Esophagus muscularis mucosa (tissue), 4 donors: ENCODE results near the gene HPS1. TPM values are rescaled to one million over a fixed set of nuclear protein-coding genes. Genes with fewer than 3 reads are reported as not detected.

Experiments used
- DNase-seq: peaks from one replicate; pipeline ENCODE4 v3.0.0-alpha.2; 2017; ENCODE audit errors: extremely low spot score
- H3K27ac ChIP-seq, 4 donors: fragments of 200-600 bp; sonication (generic); replicated peaks in 1 of 4; 1 replicate in 3 of 4; 2 replicates in 1 of 4; pipeline ENCODE4 v1.5.1; 2016 to 2019; ENCODE audit warnings: mild to moderate bottlenecking in 1 of 4
- H3K27me3 ChIP-seq, 4 donors: fragments of 200-600 bp; sonication (generic); one replicate each; pipeline versions ENCODE4 v1.5.1 to v1.6.0; 2016 to 2019
- H3K36me3 ChIP-seq, 4 donors: fragments of 200-600 bp; sonication (generic); one replicate each; pipeline ENCODE4 v1.5.1; 2016 to 2019
- H3K4me1 ChIP-seq, 4 donors: fragments of 200-600 bp; sonication (generic); one replicate each; pipeline ENCODE4 v1.5.1; 2016 to 2019
- H3K4me3 ChIP-seq, 4 donors: fragments of 200-600 bp; sonication (generic); 1 replicate in 2 of 4; 2 replicates in 2 of 4; pipeline ENCODE4 v1.5.1; 2016 to 2019; ENCODE audit warnings: mild to moderate bottlenecking in 4 of 4, moderate library complexity in 1 of 4
- H3K9me3 ChIP-seq, 4 donors: fragments of 200-600 bp; sonication (generic); 1 replicate in 3 of 4; 2 replicates in 1 of 4; pipeline ENCODE4 v1.5.1; 2016 to 2019
- EP300 ChIP-seq: sonication (generic); formaldehyde crosslinking; IDR thresholded peaks from one replicate; pipeline ENCODE4 v1.6.1; 2017; ENCODE audit warnings: antibody characterized with exemption
- POLR2A ChIP-seq: fragments of 450-650 bp; IDR thresholded peaks from one replicate; pipeline ENCODE4 v1.6.1; 2017; ENCODE audit warnings: antibody characterized with exemption, moderate library complexity, mild to moderate bottlenecking, low read depth
- POLR2AphosphoS5 ChIP-seq, 2 donors: sonication (generic); formaldehyde crosslinking; IDR thresholded peaks; one replicate each; pipeline ENCODE4 v1.6.1; 2017; ENCODE audit warnings: antibody characterized with exemption in 2 of 2
- WGBS: methylation state at CpG from one replicate; pipeline ENCODE4 v1.1.5; 2018; 5-methylcytosine and 5-hydroxymethylcytosine counted together
- intact Hi-C: fragments of 100-400 bp; cut with DNase I; formaldehyde crosslinking; loops from one replicate; pipeline ENCODE4 v1.15.1; 2023
- total RNA-seq, 4 donors: library from RNA; depleted of rRNA; stranded (reverse); fragments of >200 nt; gene quantifications; one replicate each; pipeline versions ENCODE4 v1.1.0 to v1.2.1, GENCODE V29; 2016
- TF ChIP-seq, protein P1 (sequence below), 3 experiments: fragments of 200-600 bp in 2 of 3; fragments of 450-650 bp in 1 of 3; sonication (generic) in 2 of 3; IDR thresholded peaks; one replicate each; pipeline ENCODE4 v1.5.1; 2017 to 2019; ENCODE audit warnings: antibody characterized with exemption in 3 of 3, mild to moderate bottlenecking in 2 of 3, moderate library complexity in 1 of 3

HPS1 gene
- total RNA-seq, 4 donors from 2014 or later, result 49.7 to 76.1 (median 63.7) TPM

DNA sequence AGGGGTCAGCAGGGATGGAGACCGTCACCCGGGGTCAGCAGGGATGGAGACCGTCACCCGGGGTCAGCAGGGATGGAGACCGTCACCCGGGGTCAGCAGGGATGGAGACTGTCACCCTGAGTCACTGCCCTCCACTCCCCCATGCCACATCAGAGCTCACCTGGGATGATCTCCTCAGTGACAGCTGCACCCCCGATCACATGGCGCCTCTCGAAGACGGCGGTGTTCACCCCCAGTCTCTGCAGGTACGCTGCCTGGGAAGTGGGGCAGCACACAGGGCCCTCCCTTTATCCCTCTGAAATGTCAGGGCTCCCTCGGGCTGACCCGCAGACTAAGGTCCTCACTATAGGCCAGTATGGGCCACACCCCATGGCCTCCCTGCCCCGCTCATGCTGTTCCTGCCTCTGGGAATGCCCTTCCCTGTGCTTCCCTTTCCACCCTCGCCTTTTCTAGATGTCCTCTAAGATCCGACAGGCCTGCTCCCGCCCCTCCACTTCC lies 38.9 kb downstream of the HPS1 start:
- H3K36me3 ChIP-seq, result peaks cover 0 to 19% (median 15%) of the 10 kb centered on the region in 4 donors
- H3K4me1 ChIP-seq, result peaks cover 16 to 41% (median 38%) of the 10 kb centered on the region in 4 donors
- H3K9me3 ChIP-seq, result no peaks in the 10 kb centered on the region
- DNase-seq, result no peak
- no peak overlapping the region for H3K4me3 ChIP-seq
- 96% methylated on average over 7 of the region's 18 CpGs for WGBS
- no peak overlapping the region for H3K27ac ChIP-seq
- TF ChIP-seq, protein P1, sequence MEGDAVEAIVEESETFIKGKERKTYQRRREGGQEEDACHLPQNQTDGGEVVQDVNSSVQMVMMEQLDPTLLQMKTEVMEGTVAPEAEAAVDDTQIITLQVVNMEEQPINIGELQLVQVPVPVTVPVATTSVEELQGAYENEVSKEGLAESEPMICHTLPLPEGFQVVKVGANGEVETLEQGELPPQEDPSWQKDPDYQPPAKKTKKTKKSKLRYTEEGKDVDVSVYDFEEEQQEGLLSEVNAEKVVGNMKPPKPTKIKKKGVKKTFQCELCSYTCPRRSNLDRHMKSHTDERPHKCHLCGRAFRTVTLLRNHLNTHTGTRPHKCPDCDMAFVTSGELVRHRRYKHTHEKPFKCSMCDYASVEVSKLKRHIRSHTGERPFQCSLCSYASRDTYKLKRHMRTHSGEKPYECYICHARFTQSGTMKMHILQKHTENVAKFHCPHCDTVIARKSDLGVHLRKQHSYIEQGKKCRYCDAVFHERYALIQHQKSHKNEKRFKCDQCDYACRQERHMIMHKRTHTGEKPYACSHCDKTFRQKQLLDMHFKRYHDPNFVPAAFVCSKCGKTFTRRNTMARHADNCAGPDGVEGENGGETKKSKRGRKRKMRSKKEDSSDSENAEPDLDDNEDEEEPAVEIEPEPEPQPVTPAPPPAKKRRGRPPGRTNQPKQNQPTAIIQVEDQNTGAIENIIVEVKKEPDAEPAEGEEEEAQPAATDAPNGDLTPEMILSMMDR (IDR thresholded peaks at IDR 0.05), result no peak
- no peak for TF ChIP-seq POLR2A
- TF ChIP-seq EP300, result no peak
- no peak for TF ChIP-seq POLR2AphosphoS5 (IDR thresholded peaks at IDR 0.05)
- H3K27me3 ChIP-seq, result no peaks in the 10 kb centered on the region
- intact Hi-C loops, result no loop called here

DNA sequence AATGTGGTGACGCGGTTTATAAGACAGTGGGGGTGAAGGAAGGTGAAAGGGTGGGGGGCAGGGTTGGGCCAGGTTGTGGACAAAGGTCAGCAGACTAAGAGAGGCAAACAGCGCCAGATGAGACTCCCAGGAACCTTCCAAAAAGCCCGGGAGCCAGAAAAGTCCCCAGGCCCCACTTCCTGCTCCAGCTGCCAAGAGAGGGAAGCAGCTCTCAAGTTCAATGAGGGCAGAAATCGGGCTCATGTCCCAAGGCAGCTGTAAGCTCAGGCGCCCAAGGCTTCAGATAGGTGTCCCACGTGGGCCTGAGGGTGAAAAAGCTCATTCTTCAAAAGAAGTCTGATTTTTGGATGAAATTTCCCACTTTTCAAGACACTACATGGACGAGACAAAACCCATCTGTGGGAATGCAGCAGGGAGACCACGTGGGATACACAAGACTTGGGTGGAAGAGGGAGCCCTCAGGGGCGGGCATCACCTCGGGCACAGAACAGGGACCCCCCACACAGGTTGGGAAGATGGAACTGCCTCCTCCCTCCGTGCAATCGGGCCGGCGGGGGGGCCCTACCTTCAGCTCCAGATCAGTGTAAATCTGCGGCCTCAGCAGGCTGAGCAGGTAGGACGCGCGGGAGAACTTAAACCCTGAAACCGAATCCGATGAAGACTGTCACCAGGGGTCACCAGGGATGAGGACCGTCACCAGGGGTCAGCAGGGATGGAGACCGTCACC lies 39.6 kb downstream of the HPS1 start:
- no peaks in the 10 kb centered on the region for H3K9me3 ChIP-seq
- no peak for TF ChIP-seq POLR2AphosphoS5 (IDR thresholded peaks at IDR 0.05)
- TF ChIP-seq, protein P1 (IDR thresholded peaks at IDR 0.05), result no peak
- no peak for TF ChIP-seq EP300
- TF ChIP-seq POLR2A, result no peak
- H3K4me1 ChIP-seq, result peaks cover 16 to 36% (median 34%) of the 10 kb centered on the region in 4 donors
- no peak for DNase-seq
- 79% methylated on average over 23 of the region's 23 CpGs for whole genome bisulfite sequencing
- peaks cover 0 to 23% (median 17%) of the 10 kb centered on the region in 4 donors for H3K36me3 ChIP-seq
- no peaks in the 10 kb centered on the region for H3K27me3 ChIP-seq
- H3K4me3 ChIP-seq, result no peak overlapping the region
- intact Hi-C loops, result no loop called here
- H3K27ac ChIP-seq, result no peak overlapping the region

DNA sequence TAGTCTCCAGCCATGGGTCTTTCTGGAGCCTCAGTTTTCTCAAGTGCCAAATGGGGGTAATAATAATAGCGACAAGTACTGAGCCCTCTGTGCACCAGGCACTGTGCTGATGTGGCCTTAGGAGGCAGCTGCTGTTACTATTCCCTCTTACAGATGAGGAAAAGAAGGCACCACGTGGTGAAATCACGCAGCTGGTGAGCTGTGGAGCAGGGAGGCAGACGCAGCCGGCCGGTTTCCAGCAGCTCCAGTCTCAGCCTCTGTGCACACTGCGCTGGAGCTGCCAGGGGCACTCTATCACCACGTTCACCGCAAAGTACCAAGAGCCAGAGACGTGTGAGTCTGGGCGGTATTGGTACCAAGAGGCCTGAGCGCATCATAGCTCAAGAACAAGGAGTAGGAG lies 41.3 kb downstream of the HPS1 start:
- peaks cover 5 to 24% (median 20%) of the 10 kb centered on the region in 4 donors for H3K4me1 ChIP-seq
- no peaks in the 10 kb centered on the region for H3K27me3 ChIP-seq
- peaks cover 0 to 19% (median 11%) of the 10 kb centered on the region in 4 donors for H3K36me3 ChIP-seq
- peak overlapping the region in 3 of 4 donors; percentile 40 to 65 (median 62) for H3K27ac ChIP-seq
- WGBS, result 55% methylated on average over 5 of the region's 12 CpGs
- no peak for DNase-seq
- intact Hi-C loops, result no loop called here
- TF ChIP-seq EP300 (no peak), POLR2AphosphoS5 (IDR thresholded peaks at IDR 0.05) (peak in 1 of 2 donors; percentile 57)
- no peaks in the 10 kb centered on the region for H3K9me3 ChIP-seq
- H3K4me3 ChIP-seq, result no peak overlapping the region

DNA sequence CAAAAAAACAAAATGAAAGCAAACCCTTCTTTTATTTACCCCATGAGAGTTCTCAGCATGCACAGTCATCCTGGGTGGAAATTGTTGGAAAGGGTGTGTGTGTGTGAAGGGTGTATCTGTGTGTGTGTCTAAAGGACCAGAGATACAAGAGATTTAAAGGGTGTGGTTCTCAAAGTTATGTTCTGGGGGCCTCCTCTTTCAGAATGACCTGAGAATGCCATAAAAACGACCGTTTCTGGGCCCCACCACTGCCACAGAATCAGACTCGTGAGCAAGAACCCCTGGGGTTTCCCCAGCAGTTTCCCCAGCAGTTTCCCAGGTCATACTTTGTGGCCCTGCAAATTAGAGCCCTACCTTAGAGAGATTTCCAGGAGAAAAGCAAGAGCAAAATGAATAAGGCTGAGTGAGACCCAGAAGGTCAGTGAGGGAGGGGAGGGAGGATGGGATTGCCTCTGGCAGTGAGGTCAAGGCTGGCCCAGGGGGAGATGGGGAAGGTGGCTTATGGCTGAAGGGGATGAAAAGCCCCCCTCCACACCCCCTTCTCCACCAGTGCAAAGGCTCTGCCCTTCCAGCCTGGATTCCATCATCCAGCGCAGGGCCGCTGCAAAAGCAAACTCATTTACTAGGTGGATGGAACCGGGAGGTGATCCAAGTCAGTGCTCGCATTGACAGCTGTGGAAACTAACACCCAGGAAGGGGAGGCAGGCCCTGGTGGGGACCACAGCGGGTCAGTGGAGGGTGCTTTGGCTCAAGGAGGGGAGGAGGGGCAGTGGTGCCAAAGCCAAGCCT lies 42.0 kb downstream of the HPS1 start:
- H3K27me3 ChIP-seq, result no peaks in the 10 kb centered on the region
- H3K27ac ChIP-seq, result peak overlapping the region; percentile 34 to 65 (median 51)
- peaks cover 5 to 24% (median 20%) of the 10 kb centered on the region in 4 donors for H3K4me1 ChIP-seq
- DNase-seq, result no peak
- H3K36me3 ChIP-seq, result peaks cover 0 to 24% (median 11%) of the 10 kb centered on the region in 4 donors
- 57% methylated on average over 8 of the region's 8 CpGs for WGBS
- intact Hi-C loops, result no loop called here
- TF ChIP-seq EP300, result no peak
- no peaks in the 10 kb centered on the region for H3K9me3 ChIP-seq
- H3K4me3 ChIP-seq, result no peak overlapping the region

DNA sequence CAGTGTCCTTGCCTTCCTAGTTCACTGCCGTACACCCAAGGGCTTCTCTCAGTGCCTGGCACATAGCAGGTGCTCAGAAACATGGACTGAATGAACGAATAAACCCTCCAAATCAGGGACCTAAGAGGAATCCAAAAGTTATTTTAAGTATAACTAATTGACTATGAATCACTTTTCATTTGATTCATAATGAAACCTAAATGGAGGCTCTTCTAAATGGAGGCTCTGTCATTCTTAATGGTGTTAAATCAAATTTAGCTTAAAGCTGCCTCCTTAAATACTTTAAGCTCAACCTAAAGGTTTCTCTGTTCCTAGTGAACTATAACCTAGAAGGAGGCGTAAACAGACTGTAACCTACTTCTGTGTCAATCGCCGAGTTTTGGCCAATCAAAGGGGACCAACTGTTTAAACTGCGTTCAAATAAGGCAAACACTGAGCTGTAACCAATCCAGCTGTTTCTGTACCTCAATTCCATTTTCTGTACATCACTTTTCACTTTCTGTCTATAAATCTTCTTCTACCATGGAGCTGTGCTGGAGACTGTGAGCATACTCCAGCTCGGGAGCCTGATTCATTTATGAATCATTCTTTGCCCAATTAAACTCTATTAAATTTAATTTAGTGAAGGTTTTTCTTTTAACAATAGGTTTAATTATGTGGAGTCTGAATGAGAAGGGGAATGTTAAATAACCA lies 42.8 kb downstream of the HPS1 start:
- H3K4me3 ChIP-seq, result no peak overlapping the region
- no peak for DNase-seq
- H3K27me3 ChIP-seq, result no peaks in the 10 kb centered on the region
- H3K36me3 ChIP-seq, result peaks cover 0 to 32% (median 18%) of the 10 kb centered on the region in 4 donors
- WGBS, result 68% methylated on average over 7 of the region's 7 CpGs
- H3K4me1 ChIP-seq, result peaks cover 5 to 24% (median 20%) of the 10 kb centered on the region in 4 donors
- TF ChIP-seq EP300 (no peak), POLR2AphosphoS5 (IDR thresholded peaks at IDR 0.05) (no peak), POLR2A (no peak)
- TF ChIP-seq, protein P1 (IDR thresholded peaks at IDR 0.05), result no peak
- peak overlapping the region in 2 of 4 donors; percentile 2 to 27 for H3K27ac ChIP-seq
- intact Hi-C loops, result no loop called here
- no peaks in the 10 kb centered on the region for H3K9me3 ChIP-seq
